ENCODE results near the gene CAB39. TPM values are rescaled to one million over a fixed set of nuclear protein-coding genes. Genes with fewer than 3 reads are reported as not detected.

CAB39 gene
- total and polyA plus RNA-seq, 2 experiments from 2014 or later: 18.7 to 67.5 TPM

DNA sequence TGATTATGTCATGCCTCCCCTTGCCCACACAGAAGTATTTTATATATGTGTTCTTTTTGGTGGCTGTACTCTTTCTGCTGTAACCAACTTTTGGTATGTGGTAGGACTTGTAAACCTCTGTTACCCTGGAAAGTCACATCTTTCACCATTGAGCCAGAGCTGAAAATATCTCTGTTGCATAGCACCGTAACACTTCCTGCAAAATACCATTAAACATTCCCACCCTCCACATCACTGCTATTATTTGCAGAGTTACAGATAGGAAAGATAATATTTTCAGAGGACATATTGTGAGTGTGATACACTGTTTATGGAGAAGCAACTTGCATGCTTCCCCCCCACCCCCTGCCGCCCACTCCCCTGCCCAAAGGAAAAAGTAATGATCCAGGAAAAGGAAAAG lies 44.8 kb downstream of the CAB39 start:
- Mint-ChIP-seq H3K36me3 (ENCODE audit: low read depth) (peaks cover 10% of the 10 kb centered on the region), H3K4me3 (no peak overlapping the region), H3K27ac (peak overlapping the region; percentile 27; the same call in 1 of the 2 replicates), H3K9me3 (no peaks in the 10 kb centered on the region), H3K27me3 (ENCODE audit: insufficient read depth, low read depth, poor library complexity) (peaks cover 3% of the 10 kb centered on the region), H3K4me1 (peaks cover 41% of the 10 kb centered on the region)
- no peak for DNase-seq (ENCODE audit: low spot score)
- H3K4me1 ChIP-seq (ENCODE audit: insufficient read depth): peaks cover 44% of the 10 kb centered on the region
- H3F3A ChIP-seq (replicated peaks; ENCODE audit: low read depth): no peaks in the 10 kb centered on the region
- no peak overlapping the region for H3K27ac ChIP-seq (ENCODE audit: low read depth)
- peaks cover 82% of the 10 kb centered on the region for H3K79me2 ChIP-seq (replicated peaks; ENCODE audit: insufficient read depth)
- no peak overlapping the region for H2AFZ ChIP-seq
- TF ChIP-seq EZH2 (IDR thresholded peaks at IDR 0.05; ENCODE audit: low read depth, unreplicated experiment): no peak
- TF ChIP-seq ZNF114 (CRISPR knock-in tag; IDR thresholded peaks at IDR 0.05): no peak
- TF ChIP-seq NANOG (IDR thresholded peaks at IDR 0.05; ENCODE audit: borderline replicate concordance): no peak
- TF ChIP-seq STAT1 (IDR thresholded peaks at IDR 0.05; ENCODE audit: unreplicated experiment): no peak
- TF ChIP-seq, protein P1, sequence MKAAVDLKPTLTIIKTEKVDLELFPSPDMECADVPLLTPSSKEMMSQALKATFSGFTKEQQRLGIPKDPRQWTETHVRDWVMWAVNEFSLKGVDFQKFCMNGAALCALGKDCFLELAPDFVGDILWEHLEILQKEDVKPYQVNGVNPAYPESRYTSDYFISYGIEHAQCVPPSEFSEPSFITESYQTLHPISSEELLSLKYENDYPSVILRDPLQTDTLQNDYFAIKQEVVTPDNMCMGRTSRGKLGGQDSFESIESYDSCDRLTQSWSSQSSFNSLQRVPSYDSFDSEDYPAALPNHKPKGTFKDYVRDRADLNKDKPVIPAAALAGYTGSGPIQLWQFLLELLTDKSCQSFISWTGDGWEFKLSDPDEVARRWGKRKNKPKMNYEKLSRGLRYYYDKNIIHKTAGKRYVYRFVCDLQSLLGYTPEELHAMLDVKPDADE (IDR thresholded peaks at IDR 0.05): no peak
- TF ChIP-seq ZNF331 (CRISPR knock-in tag; IDR thresholded peaks at IDR 0.05; ENCODE audit: low read depth): no peak
- TF ChIP-seq EZH2phosphoT487 (IDR thresholded peaks at IDR 0.05; ENCODE audit: unreplicated experiment): no peak
- TF ChIP-seq JUNB (IDR thresholded peaks at IDR 0.05; ENCODE audit: unreplicated experiment): no peak
- TF ChIP-seq REST (IDR thresholded peaks at IDR 0.05; ENCODE audit: unreplicated experiment): no peak
- TF ChIP-seq POLR2AphosphoS5 (IDR thresholded peaks at IDR 0.05; ENCODE audit: low read depth): no peak
- TF ChIP-seq CREB1 (CRISPR knock-in tag; IDR thresholded peaks at IDR 0.05; ENCODE audit: low read depth): no peak
- TF ChIP-seq CTCF (conservative IDR thresholded peaks at IDR 0.05; ENCODE audit: low read depth in 2 of 2): no peak
- no peak for TF ChIP-seq ZNF462 (CRISPR knock-in tag; IDR thresholded peaks at IDR 0.05)
- no peaks in the 10 kb centered on the region for H3K9me2 ChIP-seq (ENCODE audit: insufficient read depth)
- H3K36me3 ChIP-seq (ENCODE audit: insufficient read depth): no peaks in the 10 kb centered on the region
- no peaks in the 10 kb centered on the region for H3K27me3 ChIP-seq (ENCODE audit: insufficient read depth)
- ATAC-seq: no peak
- no peak overlapping the region for H3K4me3 ChIP-seq
- peaks cover 17% of the 10 kb centered on the region for H4K20me1 ChIP-seq (replicated peaks; ENCODE audit: insufficient read depth)
- no peak overlapping the region for H3K4me2 ChIP-seq
